HG03175 (cell line): ENCODE results near the gene MFAP2.

Experiments used
- ATAC-seq: cut with Tn5 transposase; IDR thresholded peaks from one replicate; pipeline ENCODE4 v1.9.1; 2021; ENCODE audit warnings: mild to moderate bottlenecking, moderate library complexity; ENCODE audit not compliant: unreplicated experiment

MFAP2 gene

DNA sequence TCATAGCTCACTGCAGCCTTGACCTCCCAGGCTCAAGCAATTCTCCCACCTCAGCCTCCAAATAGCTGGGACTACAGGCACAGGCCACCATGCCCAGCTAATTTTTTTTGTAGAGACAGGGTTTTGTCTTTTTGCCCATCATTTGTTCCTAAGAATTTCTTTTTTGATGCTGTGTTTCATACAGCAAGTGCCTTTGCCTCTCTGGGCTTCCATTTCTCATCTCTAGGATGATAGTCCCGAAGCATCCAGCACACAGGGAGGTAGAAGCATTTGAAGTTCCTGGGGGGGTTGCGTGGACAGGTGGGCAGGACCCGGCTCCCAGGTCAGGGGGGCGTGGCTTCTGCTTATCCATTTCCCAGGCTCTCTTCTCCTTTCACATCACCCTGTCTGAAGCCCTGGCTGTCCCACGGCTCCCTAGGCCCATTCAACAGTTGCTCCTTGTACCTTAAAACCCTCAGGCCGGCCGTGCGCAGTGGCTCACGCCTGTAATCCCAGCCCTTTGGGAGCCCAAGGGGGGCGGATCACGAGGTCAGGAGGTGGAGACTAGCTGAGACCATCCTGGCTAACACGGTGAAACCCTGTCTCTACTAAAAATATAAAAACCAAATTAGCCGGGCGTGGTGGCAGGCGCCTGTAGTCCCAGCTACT, 27.9 kb upstream of the MFAP2 start:
- ATAC-seq, result no peak

DNA sequence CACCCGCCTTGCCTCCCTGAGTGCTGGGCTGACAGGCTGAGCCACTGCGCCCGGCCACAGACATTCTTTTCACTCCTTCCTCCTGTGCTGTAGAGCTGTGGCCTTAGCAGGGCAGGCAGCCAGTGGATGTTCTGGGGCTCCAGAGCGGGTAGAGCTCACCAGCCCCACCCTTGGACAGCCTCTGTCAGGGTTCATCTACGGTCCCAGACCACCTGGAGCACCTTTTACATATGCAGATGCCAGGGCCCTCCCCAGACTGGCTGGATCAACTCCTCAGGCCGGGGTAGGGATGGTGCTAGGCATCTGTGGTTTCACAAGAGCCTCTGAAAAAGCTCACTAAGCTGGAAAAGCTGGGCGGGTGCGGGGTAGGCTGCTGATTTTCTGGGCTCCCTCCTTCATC, 26.7 kb upstream of the MFAP2 start:
- no peak for ATAC-seq

DNA sequence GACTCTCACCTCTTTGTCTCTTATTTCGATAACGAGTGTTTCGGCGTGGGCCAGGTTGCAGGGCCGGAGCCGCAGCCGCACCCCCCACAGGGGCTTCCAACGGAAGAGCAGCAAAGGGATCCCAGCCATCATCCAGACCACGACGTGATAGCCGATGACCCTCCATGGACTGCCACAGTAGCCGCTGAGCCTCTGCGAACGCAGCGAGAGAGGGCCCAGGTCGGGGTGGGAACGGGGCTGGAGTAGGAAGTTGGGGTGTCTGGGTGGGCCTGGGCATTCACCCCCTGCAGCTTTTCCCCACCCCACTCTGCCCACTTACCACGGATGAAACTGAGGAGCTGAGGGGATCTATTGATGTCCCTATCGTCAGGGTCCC, 24.9 kb upstream of the MFAP2 start:
- no peak for ATAC-seq

DNA sequence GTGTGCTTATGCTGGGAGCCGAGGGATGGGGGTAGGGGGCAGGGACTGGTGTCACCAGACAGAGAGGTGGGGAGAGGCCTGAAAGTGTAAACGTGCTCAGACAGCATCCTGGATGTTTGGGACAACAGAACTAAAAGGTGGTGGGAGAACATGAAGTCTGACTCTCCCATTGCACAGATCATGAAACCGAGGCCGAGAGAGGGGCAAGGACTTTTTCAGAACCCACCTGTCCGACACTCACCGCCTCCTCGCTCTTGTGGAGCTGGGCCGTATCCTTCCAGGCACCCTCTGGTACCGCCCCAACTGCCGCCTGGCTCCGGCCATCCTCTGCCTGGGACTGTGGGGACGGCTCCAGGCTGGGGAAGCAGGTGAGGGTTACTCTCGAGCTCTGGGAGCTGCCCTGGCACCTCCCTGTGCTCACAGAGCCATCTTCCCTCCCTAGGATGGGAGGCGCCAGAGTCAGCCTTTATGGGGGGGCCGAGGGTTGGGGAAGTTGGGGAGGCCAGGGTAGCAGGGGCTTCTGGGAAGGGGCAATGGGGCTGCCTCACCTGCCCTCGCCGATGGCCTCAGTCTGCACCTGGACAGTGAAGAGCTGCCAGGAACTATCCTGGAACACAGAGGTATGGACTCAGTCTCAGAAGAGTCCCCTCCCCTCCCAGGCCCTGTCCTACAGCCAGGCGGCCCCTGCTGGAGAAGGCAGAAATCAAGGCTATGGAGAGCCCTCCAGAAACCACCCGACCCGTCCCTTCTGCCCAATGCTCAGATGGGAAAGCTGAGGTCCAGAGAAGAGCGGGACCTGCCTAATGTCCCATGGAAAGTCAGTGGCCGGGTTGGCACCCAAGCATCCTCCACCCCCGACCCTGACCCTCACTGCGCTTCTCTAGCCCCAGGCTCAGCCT, 24.3 kb upstream of the MFAP2 start:
- no peak for ATAC-seq

DNA sequence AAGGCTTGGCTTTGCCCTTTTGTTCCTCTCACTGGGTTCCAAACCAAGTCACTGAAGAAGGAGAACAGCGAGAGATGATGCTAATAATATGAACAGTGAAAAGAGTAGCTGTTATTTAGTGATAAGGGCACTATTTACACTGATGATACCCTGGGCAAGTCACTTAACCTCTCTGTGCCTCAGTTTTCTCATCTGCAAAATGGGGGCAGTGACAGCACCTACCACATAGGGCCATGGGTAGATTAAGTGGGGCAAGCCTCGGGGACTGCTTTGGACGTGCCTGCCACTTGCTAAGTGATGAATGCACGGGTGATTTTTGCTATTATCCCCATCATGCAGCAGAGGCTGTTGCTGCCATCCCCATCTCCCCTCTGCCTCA, 22.1 kb upstream of the MFAP2 start:
- no peak for ATAC-seq

DNA sequence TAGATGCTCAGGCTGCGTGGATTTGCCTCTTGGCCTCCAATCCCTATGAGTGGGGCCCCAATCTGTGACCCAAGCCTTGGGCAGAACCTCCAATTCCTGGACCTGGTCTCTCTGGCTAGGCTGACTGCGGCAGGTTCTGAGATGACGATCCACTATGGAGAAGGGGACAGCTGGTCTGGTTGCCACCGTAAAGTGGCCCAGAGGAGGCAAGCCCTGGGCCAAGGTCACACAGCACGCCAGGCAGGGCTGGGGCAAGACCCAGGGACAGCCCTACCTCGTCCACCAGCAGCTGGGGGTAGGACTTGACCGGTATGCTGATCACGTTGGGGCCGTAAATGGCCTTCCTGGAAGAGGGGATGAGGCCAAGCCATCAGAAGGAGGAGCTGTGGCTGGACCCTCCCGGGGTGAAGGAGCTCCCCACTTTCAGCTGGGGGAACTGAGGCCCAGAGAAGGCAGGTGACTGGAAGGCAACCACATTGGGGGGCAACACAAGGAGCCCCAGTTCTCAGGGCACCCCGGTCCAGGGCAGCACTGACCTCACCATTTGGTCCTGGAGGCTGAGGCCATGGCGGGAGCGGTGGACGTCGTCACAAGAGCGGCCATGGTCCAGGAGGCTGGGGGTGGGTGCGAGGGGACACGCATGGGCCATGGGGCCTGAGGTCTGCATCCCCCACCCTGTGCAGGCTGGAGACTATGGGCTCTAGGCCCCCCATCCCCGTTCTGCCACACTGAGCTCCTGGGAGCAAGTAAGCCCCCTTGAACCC, 21.5 kb upstream of the MFAP2 start:
- ATAC-seq, result no peak

DNA sequence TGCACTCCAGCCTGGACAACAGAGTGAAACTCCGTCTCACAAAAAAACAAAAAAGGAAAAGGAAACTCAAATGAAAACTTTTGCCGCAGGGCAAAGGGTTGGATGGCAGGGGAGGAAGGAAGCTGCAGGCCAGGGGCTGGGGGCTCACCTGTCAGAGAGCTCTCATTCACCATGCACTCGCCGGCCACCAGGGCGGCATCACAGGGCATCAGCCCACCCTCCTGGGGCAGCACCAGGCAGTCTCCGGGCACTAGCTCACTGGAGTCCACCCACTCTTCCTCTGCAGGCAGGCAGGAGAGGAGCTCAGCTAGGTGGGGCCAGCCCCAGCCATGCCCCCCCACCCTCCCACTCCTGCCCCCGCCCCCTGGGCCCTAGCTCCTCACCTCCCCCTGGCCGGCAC, 19.4 kb upstream of the MFAP2 start:
- ATAC-seq, result no peak

DNA sequence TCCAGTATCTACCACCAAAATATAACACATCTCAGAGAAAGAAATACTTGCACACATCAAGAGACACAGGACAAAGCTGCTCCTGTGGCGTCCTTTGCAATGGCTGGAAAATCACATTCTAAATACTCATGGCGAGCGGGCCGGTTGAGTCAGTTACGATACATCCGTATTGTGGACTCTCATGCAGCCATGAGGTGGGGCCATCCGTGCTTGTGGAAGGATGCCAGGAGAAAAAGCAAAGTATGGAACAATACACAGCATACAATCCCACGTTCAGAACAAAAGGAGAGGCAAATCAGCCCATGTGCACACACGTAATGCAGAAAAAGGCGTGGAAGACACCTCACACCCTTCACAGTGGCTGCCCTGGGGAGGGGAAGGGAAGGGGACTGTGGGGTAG, 18.2 kb upstream of the MFAP2 start:
- ATAC-seq, result no peak

DNA sequence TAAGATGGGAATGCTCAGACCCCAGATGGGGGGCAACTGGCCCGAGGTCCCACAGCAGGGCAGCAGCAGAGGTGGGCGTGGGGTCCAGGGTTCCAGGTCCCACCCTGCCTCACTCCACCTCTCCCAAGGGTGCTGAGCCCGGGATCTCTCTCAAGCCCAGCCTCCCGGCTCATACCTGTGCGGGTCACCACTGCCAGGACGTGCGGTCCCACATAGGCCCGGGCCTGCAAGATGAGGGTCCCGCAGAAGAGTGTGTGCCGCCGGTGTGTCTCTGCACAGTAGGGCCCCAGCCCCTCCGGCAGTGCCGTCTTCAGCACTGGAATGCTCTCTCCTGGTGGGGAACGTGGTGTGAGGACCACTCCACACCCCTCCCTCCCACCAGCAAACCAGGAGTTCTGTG, 16.4 kb upstream of the MFAP2 start:
- ATAC-seq, result no peak

DNA sequence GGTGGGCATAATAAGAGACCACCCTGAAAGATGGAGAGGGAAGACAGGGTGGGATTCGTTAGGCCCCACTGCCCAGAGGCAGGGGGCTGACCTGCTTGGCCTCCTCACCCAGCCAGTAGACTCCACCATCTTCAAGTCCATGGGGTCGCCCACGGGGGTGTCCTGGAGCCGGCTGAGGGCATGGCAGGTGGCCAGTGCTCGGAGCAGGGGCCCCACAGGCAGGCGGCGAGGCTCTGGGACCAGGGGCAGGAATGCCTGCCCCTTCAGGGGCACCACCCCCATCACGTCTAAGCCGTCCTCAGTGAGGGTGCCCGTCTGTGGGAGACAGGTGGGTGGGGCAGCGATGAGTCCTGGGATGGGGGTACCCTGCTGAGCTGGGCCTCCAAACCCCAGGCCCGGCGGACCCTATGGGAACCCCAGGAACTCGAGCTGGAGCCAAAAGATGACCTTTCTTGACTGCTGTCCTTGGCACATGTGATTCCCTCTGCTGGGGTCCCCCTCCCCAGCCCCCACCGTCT, 13.2 kb upstream of the MFAP2 start:
- ATAC-seq, result no peak

DNA sequence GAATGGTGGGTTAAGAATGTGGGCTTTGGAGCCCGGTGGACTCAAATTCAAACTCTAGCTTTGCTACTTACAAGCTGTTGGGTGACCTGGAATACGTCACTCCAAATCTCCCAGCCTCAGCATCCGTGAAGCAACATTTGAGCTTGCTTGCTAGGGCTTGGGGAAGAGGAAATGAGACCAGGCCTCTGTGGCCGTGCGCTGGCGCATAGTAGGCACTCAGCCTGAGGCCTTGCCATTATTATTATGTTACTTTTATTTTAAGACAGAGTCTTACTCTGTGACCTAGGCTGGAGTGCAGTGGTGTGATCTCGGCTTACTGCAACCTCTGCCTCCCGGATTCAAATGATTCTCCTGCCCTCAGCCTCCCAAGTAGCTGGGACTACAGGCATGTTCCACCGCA, 12.3 kb upstream of the MFAP2 start:
- ATAC-seq, result no peak

DNA sequence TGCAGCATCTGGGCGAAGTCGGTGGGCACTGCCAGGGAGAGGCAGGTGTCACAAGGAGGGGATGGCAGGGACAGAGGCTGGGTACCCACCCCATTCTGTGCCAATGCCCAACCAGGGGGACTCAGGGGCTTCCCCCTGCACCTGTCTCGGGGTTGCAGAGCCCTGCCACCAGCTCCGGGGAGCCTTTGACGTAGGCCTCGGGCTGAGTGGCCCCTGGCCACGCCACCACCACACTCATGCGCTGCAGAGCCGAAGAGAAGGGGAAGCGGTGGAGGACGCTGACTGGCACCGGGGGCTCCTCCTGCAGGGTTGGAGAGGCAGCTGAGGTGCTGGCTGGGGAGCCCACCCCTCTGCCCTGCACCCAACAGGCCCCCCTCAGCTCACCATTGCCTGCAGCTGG, 11.7 kb upstream of the MFAP2 start:
- no peak for ATAC-seq

DNA sequence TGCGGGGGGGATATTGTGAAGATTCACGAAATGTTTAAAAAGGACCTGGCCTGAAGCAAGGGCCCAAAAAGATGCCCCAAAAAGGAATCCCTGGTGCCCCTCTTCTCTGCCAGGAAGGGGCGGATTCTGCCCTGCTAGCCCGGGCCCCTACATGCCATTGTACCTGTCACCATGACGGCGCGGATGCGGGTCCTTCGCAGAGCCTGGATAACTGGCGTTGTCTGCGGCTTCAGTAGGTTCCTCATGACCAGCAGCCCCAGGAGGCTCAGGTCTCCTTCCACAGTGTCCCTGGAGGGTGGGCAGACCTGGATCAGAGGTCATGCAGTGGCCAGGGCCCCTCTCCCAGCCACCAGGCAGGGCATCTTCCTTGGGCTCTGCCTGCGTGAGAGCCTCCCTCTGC, 11.2 kb upstream of the MFAP2 start:
- no peak for ATAC-seq

DNA sequence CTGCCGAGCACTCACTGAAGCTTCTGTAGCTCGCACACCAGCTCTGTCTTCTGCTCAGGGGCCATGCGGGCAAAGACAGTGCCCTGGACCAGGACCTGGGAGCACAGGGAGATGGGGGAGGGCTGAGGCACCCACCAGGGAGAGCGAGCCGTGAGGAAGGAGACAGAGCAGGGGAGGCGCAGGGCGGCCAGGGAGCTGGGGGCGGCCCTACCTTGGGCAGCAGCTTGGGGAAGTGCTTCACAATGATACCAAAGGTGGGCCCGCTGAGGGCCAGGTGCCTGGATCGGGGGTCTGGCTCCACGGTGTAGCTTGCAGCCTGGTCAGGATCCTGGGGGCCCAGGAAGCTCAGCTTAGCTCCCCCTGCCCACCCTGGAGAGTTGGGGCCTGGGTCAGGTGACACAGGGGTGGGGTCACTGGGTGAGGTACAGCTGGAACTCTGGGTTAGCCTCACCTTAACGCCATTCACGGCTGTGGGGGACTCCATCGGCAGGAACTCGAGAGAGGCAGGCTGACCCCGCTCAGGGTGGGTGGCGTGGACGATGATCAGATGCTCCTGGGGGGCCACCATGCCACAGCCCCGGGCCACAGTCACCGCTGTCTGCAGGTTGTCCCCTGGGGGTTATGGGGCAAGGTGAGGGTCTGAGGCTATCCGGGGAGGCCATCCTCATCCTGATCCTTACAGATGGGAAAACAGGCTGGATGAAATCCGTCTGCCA, 9.4 kb upstream of the MFAP2 start:
- ATAC-seq, result no peak

DNA sequence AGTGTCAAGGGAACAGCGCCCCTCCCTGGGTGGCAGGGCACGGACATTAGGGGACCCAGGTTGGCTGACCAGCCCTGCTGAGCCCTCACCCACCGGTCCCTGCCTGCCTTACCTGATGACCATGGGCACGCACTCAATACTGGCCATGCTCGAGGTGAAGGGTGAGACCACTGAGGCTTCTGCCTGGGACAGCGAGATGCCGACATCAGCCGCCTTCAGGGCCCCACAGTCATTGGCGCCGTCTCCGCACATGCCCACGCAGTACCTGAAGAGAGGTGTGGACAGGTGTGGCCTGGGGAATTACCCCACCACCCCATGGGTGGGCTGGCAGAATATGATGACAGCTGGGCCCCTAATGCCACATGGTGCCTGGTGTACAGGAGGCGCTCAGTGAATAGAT, 7.8 kb upstream of the MFAP2 start:
- no peak for ATAC-seq

DNA sequence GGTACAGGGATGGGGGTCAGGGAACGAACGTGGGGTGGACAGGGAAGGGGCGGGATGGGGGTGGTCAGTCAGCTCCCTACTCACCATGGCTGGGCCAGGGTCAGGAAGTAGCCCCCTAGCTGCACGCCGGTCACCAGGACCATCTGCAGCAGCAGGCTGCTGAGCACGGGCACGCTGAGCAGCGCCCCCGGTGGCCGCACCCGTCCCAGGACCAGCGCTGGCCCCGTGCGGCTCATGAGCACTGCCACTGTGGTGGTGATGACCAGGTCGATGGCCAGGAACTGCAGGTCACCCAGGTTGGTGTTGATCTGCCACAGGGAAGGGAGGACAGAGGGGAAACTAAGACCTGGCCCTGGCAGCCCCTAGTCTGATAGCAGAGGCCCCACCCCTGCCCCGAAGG, 6.5 kb upstream of the MFAP2 start:
- ATAC-seq, result no peak

DNA sequence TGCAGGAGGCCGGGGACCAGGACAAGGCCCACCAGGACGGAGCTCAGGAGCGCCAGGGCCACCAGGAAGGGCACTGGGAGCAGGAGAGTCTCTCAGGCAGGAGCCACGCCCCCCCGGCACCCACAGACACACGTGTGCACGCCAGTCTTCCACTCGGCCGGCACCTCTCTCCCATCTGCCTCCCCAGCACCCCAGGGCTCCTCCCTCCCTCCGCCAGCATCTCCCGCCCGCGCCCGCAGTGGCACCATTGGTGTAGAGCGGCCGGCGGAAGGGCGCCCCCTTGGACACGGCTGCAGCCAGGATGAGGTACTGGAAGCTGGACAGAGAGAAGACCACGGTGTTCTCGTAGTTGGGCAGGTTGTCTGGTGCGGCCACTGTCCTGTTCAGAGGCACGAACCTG, 6.1 kb upstream of the MFAP2 start:
- no peak for ATAC-seq

DNA sequence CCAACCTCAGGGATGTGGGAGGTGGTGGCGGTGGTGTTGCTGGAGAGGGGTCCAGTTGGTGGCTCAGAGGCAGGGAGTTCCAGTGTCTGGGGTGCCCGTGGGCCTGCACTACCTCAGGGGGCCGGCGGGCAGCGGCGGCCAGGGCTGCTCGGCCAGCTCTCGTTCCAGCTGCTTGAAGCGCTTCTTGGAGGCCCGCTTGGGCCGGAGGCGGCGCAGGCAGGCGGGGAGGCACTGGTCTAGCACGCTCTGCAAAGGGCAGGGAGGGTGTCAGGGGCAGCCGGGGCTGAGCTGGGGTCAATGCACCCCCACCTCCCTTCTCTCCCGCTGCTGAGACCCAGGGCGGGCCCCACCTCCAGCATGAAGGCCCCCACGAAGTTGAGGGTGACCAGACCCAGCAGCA, 5.7 kb upstream of the MFAP2 start:
- ATAC-seq, result no peak

DNA sequence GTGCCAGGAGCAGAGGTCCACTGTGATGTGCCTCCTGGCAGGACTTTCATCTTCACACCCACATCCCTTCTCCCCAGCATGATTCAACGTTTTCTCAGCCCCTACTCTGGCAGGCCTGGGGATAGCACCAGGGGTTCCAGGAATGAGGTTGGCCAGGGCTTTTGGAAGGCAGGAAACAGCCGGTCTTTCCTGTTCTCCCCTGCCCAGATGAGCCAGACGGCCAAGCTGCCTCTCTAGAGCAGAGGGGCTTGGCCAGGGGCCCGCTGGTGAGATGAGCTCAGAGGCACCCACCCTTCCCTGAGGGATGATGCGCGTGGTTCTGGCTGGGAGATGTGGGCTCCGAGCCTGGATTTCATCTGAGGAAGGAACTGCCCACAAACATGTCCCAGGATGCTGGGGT, 4.3 kb upstream of the MFAP2 start:
- no peak for ATAC-seq

DNA sequence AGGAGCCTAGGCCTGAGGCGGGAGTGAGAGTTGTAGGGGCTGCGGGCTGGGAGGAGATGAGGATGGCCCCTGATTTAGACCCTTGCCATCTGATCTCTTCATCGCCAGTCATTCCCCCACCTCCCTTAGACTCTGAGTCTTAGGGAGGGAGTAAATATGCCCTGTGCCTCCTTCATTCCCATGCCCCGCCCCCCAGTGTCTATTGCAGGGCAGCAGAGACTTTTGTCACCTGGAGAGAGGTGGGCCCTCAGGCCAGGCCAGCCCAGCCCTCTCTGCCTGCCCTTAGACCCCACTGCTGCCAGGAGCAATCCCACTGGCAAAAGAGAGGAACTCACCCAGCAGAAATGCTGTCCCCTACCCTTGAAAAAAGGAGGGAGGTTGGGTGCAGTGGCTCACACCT, 3.2 kb upstream of the MFAP2 start:
- ATAC-seq, result no peak

DNA sequence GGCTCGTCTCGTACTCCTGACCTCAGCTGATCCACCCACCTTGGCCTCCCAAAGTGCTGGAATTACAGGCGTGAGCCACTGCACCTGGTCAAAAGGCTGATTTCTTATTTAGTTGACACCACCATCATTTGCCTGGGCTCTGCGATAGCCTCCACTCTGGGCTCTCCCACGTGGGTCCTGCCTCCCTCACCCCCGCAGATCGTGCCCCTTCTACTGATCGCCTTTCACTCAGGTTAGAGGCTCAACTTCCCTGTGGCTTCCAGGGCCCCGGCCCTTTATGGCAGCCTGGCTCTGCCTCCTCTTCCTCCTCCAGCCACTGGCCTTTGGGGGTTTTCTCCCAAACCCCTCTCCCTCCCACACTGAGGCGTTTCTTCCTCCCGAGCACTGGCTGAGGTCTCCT, 2.5 kb upstream of the MFAP2 start:
- ATAC-seq, result no peak
